ENCODE data around the gene TBC1D22A. TPM values are rescaled to one million over a fixed set of nuclear protein-coding genes. Genes with fewer than 3 reads are reported as not detected.

The TBC1D22A gene
- total and polyA plus RNA-seq, 2 experiments from 2014 or later, result 9.6 to 13.3 TPM

DNA sequence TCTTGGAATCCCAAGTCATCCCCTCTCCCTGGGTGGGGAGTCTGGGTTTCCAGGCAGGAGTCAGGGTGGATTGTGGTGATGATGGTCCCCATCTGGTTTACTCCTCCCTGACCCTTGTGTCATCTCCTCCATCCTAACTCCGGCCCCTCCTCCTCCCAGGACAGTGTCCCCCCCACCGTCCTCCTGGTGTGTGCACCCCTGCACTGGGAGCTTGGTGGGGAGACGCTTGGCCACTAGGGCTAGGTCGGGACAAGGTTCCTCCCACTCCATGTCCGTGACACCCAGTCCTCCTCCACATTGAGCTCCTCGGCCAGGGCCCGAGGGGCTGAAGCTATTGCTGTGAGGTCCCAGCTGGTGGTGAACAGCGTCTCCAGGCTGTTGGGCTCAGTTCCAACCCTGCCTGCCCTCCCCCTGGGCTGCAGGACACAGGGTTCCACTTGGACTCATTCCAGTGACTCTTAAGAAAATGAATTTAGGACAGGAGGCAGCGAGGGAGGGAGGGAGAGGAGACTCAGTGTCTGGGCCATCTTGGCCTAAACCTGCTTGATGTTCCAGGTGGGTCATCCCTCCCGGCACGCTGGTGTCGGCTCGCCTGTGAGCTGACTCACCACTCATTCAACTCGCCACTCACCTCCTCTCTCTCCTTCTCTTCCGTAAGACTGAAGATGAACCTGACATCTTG, 433.2 kb downstream of the TBC1D22A start:
- H3K4me2 ChIP-seq, result no peak overlapping the region
- ATAC-seq (no peak), DNase-seq (ENCODE audit: low spot score) (no peak)
- H3K79me2 ChIP-seq (replicated peaks; ENCODE audit: insufficient read depth), result no peaks in the 10 kb centered on the region
- no peak overlapping the region for H3K27ac ChIP-seq (ENCODE audit: low read depth)
- no peak overlapping the region for H3K4me3 ChIP-seq
- H4K20me1 ChIP-seq (replicated peaks; ENCODE audit: insufficient read depth), result no peaks in the 10 kb centered on the region
- Mint-ChIP-seq H3K27ac (no peak overlapping the region), H3K4me1 (no peaks in the 10 kb centered on the region; the same call in 2 of the 3 replicates), H3K9me3 (peaks cover 83% of the 10 kb centered on the region), H3K27me3 (ENCODE audit: insufficient read depth, low read depth, poor library complexity) (peaks cover 2% of the 10 kb centered on the region), H3K36me3 (ENCODE audit: low read depth) (peaks cover 26% of the 10 kb centered on the region), H3K4me3 (no peak overlapping the region)
- H3K4me1 ChIP-seq (ENCODE audit: insufficient read depth), result no peaks in the 10 kb centered on the region
- H2AFZ ChIP-seq, result no peak overlapping the region
- H3K9me2 ChIP-seq (ENCODE audit: insufficient read depth), result no peaks in the 10 kb centered on the region
- H3K36me3 ChIP-seq (ENCODE audit: insufficient read depth), result no peaks in the 10 kb centered on the region
- TF ChIP-seq POLR2AphosphoS5 (IDR thresholded peaks at IDR 0.05; ENCODE audit: low read depth), result no peak
- TF ChIP-seq, protein P1, sequence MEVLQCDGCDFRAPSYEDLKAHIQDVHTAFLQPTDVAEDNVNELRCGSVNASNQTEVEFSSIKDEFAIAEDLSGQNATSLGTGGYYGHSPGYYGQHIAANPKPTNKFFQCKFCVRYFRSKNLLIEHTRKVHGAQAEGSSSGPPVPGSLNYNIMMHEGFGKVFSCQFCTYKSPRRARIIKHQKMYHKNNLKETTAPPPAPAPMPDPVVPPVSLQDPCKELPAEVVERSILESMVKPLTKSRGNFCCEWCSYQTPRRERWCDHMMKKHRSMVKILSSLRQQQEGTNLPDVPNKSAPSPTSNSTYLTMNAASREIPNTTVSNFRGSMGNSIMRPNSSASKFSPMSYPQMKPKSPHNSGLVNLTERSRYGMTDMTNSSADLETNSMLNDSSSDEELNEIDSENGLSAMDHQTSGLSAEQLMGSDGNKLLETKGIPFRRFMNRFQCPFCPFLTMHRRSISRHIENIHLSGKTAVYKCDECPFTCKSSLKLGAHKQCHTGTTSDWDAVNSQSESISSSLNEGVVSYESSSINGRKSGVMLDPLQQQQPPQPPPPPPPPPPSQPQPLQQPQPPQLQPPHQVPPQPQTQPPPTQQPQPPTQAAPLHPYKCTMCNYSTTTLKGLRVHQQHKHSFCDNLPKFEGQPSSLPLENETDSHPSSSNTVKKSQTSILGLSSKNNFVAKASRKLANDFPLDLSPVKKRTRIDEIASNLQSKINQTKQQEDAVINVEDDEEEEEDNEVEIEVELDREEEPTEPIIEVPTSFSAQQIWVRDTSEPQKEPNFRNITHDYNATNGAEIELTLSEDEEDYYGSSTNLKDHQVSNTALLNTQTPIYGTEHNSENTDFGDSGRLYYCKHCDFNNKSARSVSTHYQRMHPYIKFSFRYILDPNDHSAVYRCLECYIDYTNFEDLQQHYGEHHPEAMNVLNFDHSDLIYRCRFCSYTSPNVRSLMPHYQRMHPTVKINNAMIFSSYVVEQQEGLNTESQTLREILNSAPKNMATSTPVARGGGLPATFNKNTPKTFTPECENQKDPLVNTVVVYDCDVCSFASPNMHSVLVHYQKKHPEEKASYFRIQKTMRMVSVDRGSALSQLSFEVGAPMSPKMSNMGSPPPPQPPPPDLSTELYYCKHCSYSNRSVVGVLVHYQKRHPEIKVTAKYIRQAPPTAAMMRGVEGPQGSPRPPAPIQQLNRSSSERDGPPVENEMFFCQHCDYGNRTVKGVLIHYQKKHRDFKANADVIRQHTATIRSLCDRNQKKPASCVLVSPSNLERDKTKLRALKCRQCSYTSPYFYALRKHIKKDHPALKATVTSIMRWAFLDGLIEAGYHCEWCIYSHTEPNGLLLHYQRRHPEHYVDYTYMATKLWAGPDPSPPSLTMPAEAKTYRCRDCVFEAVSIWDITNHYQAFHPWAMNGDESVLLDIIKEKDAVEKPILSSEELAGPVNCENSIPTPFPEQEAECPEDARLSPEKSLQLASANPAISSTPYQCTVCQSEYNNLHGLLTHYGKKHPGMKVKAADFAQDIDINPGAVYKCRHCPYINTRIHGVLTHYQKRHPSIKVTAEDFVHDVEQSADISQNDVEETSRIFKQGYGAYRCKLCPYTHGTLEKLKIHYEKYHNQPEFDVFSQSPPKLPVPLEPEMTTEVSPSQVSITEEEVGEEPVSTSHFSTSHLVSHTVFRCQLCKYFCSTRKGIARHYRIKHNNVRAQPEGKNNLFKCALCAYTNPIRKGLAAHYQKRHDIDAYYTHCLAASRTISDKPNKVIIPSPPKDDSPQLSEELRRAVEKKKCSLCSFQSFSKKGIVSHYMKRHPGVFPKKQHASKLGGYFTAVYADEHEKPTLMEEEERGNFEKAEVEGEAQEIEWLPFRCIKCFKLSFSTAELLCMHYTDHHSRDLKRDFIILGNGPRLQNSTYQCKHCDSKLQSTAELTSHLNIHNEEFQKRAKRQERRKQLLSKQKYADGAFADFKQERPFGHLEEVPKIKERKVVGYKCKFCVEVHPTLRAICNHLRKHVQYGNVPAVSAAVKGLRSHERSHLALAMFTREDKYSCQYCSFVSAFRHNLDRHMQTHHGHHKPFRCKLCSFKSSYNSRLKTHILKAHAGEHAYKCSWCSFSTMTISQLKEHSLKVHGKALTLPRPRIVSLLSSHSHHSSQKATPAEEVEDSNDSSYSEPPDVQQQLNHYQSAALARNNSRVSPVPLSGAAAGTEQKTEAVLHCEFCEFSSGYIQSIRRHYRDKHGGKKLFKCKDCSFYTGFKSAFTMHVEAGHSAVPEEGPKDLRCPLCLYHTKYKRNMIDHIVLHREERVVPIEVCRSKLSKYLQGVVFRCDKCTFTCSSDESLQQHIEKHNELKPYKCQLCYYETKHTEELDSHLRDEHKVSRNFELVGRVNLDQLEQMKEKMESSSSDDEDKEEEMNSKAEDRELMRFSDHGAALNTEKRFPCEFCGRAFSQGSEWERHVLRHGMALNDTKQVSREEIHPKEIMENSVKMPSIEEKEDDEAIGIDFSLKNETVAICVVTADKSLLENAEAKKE (CRISPR knock-in tag; IDR thresholded peaks at IDR 0.05), result no peak
- TF ChIP-seq, protein P2, sequence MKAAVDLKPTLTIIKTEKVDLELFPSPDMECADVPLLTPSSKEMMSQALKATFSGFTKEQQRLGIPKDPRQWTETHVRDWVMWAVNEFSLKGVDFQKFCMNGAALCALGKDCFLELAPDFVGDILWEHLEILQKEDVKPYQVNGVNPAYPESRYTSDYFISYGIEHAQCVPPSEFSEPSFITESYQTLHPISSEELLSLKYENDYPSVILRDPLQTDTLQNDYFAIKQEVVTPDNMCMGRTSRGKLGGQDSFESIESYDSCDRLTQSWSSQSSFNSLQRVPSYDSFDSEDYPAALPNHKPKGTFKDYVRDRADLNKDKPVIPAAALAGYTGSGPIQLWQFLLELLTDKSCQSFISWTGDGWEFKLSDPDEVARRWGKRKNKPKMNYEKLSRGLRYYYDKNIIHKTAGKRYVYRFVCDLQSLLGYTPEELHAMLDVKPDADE (IDR thresholded peaks at IDR 0.05), result no peak
- no peak for TF ChIP-seq ZNF114 (CRISPR knock-in tag; IDR thresholded peaks at IDR 0.05)
- no peak for TF ChIP-seq ZNF331 (CRISPR knock-in tag; IDR thresholded peaks at IDR 0.05; ENCODE audit: low read depth)
- TF ChIP-seq, protein P3, sequence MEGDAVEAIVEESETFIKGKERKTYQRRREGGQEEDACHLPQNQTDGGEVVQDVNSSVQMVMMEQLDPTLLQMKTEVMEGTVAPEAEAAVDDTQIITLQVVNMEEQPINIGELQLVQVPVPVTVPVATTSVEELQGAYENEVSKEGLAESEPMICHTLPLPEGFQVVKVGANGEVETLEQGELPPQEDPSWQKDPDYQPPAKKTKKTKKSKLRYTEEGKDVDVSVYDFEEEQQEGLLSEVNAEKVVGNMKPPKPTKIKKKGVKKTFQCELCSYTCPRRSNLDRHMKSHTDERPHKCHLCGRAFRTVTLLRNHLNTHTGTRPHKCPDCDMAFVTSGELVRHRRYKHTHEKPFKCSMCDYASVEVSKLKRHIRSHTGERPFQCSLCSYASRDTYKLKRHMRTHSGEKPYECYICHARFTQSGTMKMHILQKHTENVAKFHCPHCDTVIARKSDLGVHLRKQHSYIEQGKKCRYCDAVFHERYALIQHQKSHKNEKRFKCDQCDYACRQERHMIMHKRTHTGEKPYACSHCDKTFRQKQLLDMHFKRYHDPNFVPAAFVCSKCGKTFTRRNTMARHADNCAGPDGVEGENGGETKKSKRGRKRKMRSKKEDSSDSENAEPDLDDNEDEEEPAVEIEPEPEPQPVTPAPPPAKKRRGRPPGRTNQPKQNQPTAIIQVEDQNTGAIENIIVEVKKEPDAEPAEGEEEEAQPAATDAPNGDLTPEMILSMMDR (conservative IDR thresholded peaks at IDR 0.05; ENCODE audit: low read depth in 2 of 2), result no peak
- no peak for TF ChIP-seq NANOG (IDR thresholded peaks at IDR 0.05; ENCODE audit: borderline replicate concordance)
- no peak for TF ChIP-seq JUNB (IDR thresholded peaks at IDR 0.05; ENCODE audit: unreplicated experiment)
- no peak for TF ChIP-seq CREB1 (CRISPR knock-in tag; IDR thresholded peaks at IDR 0.05; ENCODE audit: low read depth)
- TF ChIP-seq, protein P4, sequence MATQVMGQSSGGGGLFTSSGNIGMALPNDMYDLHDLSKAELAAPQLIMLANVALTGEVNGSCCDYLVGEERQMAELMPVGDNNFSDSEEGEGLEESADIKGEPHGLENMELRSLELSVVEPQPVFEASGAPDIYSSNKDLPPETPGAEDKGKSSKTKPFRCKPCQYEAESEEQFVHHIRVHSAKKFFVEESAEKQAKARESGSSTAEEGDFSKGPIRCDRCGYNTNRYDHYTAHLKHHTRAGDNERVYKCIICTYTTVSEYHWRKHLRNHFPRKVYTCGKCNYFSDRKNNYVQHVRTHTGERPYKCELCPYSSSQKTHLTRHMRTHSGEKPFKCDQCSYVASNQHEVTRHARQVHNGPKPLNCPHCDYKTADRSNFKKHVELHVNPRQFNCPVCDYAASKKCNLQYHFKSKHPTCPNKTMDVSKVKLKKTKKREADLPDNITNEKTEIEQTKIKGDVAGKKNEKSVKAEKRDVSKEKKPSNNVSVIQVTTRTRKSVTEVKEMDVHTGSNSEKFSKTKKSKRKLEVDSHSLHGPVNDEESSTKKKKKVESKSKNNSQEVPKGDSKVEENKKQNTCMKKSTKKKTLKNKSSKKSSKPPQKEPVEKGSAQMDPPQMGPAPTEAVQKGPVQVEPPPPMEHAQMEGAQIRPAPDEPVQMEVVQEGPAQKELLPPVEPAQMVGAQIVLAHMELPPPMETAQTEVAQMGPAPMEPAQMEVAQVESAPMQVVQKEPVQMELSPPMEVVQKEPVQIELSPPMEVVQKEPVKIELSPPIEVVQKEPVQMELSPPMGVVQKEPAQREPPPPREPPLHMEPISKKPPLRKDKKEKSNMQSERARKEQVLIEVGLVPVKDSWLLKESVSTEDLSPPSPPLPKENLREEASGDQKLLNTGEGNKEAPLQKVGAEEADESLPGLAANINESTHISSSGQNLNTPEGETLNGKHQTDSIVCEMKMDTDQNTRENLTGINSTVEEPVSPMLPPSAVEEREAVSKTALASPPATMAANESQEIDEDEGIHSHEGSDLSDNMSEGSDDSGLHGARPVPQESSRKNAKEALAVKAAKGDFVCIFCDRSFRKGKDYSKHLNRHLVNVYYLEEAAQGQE (IDR thresholded peaks at IDR 0.05; ENCODE audit: unreplicated experiment), result no peak
- TF ChIP-seq STAT1 (IDR thresholded peaks at IDR 0.05; ENCODE audit: unreplicated experiment), result no peak
- TF ChIP-seq EZH2 (IDR thresholded peaks at IDR 0.05; ENCODE audit: low read depth, unreplicated experiment), result no peak
- no peak for TF ChIP-seq EZH2phosphoT487 (IDR thresholded peaks at IDR 0.05; ENCODE audit: unreplicated experiment)
- no peaks in the 10 kb centered on the region for H3F3A ChIP-seq (replicated peaks; ENCODE audit: low read depth)
- no peaks in the 10 kb centered on the region for H3K27me3 ChIP-seq (ENCODE audit: insufficient read depth)
